ENCODE data around the gene GRAMD2A.
A peak's percentile ranks its signal among the peaks of the same experiment; 100 is the strongest.
"Not testable (repeated sequence)": the region's sequence is repeated elsewhere in the genome, so short reads cannot be mapped to it uniquely, and the experiment has no call there.

Gene GRAMD2A

DNA sequence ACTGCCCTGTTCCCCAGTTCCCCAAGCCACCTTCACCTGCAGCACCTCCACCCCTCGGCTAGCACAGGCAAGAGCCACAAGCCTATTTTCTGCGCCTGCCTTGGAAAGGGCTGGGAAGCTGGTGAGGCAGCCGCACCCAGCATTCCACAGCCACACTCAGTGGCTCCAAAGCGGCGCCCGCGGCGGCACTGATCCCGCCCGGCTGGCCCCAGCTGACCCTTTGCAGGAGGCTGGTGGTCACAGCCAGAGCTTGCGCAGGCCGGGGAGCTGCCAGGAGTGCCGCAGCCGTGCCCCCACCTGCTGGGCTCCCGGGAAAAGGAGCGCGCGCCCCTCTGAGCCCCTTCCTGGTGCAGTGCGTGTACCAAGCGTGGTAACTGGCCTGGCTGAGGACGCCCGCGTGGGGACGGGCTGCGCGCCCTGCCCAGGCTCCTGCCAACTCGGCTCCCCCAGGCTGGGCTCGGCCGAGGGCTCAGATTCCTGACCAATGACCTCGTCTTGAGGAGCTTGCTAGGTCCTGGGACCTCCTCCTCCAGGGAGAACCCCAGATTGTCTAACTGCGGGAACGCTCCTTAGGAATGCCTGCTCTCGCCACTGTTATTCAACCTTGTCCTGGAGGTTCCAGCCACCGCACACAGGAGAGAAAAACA, 13.3 kb downstream of the GRAMD2A start:
- DNase-seq (ENCODE audit: low read depth, low spot score) = peak; percentile 94

DNA sequence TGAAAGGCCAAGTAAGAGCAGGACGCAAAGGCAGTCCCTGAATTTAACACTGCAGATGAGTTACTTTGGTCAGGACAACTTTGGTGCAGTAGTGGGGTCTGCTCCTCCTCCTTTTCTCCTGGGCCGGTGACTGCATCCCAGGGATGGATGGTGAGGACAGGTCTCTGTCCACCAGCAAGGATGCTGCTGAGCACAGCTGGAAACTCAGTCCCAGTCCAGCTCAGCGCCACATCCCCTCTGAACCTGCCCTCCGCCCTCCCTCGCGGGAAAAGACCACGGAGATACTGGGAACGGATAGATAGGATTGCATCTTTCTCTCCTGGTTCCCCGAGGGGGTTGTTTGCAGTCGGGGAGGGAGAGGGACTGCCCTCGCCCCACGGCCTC, 13.8 kb downstream of the GRAMD2A start:
- no peak for DNase-seq (ENCODE audit: low read depth, low spot score)

DNA sequence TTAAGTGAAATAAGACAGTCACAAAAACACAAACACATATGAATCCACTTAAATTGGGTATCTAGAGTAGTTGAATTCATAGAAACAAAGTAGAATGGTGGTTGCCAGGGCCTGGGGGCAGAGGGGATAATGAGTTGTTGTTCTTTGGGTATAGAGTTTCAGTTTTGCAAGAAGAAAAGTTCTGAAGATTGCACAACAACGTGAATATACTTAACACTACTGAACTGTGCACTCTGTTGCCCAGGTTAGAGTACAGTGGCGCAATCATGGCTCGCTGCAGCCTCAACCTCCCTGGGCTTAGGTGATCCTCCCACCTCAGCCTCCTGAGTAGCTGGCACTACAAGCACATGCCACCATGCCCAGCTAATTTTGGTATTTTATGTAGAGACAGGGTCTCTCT, 14.9 kb downstream of the GRAMD2A start:
- no peak for DNase-seq (ENCODE audit: low read depth, low spot score)

DNA sequence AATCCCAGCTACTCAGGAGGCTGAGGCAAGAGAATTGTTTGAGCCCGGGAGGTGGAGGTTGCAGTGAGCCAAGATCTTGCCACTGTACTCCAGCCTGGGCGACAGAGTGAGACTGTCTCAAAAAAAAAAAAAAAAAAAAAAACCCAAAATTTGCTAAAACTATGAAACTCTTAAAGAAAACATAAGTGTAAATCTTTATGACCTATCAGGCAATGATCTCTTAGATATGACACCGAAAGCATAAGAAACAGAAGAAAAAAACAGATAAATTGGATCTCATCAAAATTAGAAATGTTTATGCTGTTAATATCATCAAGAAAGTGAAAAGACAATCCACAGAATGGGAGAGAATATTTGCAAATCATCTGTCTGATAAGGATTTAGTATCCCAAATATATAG, 15.3 kb downstream of the GRAMD2A start:
- no peak for DNase-seq (ENCODE audit: low read depth, low spot score)

DNA sequence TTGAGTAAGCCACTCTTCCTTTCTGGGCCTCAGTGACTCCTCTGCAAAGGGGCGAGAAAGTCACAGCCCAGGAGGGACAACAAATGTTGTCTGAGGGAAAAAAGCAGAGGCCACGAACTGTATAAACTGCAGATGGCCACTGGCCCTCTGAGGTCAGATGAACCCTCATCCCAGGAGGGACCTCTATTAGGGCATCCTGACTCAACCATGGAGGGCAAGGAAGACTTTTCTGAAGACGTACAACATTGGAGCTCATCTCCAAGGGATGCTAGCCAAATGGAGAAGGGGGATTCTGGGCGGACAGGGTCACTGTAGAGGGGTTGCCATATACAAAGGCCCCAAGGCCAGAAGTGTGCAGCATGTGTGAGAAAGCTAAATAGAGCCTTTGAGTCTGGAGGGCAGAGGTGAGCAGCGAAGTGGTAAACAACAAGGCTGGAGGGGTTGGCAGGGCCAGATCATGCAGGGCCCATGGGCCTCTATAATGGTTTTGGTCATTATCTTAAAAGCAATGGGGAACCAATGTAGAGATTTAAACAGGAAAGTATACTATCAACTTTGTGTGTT, 16.7 kb downstream of the GRAMD2A start:
- no peak for DNase-seq (ENCODE audit: low read depth, low spot score)

DNA sequence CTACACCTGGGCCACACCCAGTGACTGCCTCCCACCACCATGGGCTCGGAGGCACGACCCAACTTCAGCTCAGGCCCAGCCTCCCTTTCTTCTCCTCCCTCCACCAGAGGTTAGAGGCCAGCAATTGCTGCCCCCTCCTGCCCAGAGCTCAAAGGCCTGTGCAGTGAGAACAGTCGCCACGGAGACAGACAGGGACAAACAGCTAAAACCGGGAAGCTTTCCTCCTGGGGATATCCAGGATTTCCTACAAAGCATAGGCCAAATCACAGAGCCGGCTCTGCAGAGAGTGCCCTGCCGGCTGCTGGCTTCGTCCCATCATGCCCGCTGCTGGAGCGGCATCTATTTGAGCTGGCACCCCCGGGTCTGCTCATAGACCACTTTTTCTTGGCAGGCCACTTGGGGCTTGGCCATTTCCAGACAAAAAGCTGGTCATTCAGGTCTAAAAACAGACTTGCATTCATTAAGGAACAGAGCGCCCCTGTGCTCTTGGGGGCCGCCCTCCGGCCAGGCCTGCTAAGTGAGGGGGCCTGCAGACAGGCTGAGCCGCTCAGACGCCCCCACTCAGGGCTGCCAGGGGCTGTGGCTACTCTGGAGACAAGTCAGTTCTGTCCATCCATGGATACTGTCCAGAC, 17.5 kb downstream of the GRAMD2A start:
- DNase-seq (ENCODE audit: low read depth, low spot score) = no peak

DNA sequence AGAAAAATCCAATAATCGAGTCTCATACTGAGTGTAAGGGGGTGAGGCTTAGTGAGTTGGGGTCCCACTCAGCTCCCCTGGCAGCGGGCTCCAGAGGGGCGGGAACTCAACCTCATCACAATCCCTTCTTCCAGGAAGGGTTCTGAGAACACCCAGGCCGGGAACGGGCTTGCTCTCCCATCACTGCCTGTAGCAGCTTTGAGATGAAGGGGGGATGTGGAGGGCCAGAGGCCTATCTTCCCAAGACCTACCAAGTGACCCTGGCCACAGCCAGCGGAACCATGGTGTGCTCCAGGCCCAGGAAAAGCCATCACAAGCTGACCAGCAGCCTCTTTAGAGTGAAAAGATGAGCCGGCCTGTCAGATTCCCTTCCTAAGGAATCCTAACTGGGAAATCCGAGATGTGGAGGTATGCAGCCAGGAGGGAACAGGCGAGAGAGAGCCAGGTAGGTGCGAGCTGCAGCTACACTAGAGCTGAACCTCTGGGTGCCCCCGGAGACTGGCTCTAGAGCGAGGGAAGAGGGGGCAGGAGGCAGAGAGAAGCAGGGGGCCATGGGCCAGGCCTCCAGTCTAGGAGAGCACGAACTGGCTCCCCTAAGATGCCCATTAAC, 18.5 kb downstream of the GRAMD2A start:
- no peak for DNase-seq (ENCODE audit: low read depth, low spot score)

DNA sequence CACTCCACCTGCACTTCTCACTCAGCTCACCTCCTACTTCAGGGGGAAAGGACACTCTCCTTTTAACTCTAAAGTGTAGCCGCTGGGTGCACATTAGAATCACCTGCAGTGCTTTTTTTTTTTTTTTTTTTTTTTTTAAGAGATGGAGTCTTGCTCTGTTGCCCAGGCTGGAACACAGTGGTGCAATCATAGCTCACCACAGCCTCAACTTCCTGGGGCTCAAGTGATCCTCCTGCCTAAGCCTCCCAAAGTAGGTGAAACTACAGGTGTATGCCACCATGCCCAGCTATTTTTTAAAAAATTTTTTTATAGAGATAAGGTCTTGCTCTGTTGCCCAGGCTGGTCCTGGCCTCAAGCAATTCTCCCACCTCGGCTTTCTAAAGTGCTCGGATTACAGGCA, 20.8 kb downstream of the GRAMD2A start:
- DNase-seq (ENCODE audit: low read depth, low spot score) = no peak

DNA sequence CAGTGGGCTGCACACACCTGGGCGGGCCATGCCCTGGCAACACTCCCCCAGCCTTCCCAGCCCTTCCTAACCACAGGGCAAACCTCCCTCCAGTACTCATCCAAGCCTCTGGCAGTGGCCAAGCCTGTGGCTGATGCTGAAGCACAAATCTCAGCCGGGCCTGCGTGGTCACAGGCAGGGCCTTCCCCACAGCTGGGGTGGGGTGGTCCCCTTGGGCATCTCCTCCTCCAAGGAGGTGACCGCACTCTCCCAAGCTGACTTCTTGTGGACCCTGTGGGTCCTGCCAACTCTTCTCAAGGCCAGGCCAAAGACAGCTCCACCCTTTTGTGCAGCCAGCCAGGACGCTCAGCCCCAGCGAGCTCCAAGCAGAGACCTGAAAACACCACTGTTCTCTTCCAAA, 21.4 kb downstream of the GRAMD2A start:
- DNase-seq (ENCODE audit: low read depth, low spot score) = no peak

DNA sequence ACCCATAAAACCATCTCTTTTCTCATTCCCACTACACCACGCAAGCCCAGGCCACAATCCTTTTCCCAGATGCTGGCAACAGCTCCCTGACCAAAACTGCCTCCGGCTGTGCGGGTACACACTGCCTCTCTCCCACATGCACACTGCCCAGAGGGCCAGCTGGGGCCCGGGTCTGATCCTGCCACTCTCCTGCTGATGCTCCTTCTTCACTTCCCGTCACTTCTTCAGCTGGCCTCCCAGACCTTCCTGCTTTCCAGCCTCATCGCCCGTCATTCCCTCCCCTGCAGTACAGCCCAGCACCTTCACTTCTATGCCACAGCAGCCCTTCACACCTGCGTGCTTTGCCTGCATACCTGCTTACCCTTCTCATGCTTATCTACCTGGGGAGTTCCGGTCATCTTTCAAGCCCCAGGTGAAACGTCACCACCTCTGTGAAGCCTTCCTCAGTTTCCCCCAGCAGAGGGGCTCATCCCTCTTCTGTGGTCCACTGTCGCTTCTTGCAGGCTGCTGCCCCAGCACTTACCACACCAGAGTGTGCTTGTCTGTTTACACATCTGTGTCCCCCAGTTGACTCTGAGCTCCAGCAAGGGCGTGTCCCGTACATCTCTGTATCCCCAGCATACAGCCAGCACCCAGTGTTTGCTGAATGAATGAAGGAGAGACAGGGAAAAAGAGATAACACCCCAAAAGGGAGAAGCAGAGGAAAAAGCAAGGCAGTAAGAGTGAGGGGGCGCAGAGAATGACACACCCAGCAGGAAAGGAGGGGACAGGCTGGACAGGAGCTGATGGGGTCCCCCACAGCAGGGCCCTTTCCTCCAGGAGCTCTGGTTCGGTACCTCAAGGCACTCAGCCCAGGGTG, 22.2 kb downstream of the GRAMD2A start:
- no peak for DNase-seq (ENCODE audit: low read depth, low spot score)

DNA sequence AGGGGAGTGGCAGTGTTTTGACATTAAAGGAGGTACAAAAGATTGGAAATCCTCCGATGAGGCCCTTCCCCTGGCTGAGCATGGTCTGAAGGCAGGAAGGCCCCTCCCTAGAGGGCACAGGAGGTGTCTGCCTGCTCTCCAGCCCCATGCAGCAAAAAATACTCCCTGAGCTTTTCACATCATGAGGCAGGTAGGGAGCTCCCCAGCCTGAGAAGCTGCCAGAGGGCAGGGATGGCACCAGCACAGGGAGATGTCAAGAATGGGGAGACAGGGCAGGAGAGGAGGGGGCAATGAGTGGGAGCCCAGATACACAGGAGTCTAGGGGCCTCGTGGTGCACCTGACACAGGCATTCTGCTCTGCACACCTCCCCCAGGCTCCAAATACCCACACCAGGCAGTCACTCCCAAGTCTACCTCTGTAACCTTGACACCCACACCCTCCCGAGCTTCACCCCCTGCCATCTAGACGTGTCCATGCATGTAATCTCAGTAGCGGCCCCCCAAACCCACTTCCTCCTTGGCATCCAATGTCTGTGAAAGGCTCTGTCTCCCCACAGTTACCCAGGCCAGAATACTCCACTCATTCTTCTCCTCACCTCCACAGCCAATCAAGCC, 22.9 kb downstream of the GRAMD2A start:
- no peak for DNase-seq (ENCODE audit: low read depth, low spot score)

DNA sequence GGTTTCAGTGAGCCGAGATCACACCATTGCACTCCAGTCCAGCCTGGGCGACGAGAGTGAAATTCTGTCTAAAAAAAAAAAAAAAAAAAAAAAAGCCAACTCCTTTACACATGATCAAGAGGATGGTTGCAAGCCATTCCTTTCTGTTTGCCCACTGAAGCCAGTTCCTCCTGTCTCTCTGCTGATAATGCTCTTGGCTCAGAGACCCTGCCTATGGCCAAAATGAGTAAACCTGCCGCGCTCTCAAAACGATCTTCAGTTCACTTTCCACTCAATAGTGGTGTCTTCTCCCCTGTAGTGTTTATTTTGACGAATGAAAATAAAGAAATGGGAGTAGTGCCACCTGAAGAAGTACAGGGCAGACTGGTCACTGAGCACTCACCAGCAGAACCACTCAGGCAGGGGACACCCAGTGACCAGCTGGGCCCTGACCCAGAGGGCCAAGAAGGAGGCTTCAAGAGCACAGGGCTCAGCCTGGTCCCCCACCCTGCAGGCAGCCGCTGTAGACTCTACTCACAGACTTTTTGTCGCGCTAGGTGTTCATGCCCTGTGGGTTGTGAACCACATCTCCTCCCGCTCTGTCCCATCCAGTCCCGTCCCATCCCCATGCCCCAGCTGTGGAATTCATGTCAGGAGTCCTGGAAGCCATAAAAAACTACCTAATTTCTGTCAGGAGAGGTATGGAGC, 23.6 kb downstream of the GRAMD2A start:
- no peak for DNase-seq (ENCODE audit: low read depth, low spot score)

DNA sequence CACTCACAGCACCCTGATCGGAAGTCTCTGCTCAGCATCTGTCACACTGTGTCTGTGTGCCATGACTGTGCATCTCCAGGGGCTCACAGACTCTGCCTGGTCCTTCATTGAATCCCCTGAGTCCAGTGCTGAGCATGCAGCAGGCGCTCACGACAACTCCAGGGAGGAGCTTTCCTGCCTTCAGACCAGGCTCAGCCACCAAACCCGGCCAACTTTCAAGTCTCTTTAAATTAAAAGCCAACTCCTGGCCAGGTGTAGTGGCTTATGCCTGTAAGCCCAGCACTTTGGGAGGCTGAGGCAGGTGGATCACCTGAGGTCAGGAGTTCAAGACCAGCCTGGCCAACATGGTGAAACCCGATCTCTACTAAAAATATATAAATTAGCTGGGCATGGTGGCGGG, 24.2 kb downstream of the GRAMD2A start:
- no peak for DNase-seq (ENCODE audit: low read depth, low spot score)

DNA sequence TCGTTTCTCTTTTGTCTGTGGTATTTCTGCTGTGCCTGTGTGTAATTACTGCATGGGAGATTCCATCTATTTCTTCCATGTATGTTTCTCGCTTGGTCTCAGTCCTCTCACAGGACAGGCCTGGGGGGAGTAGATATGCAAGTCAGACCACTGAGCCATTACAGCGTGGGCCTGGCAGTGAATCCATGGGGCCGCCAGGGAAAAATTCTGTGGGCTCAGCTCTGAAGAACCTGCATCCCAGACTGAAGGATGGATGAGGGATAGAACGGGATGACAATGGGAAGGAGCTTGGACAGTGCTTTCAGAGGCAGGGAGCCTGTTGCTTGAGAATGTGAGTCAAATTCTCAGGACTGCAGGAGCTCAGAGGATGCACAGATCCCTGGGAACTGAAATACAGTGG, 24.8 kb downstream of the GRAMD2A start:
- DNase-seq (ENCODE audit: low read depth, low spot score) = no peak

DNA sequence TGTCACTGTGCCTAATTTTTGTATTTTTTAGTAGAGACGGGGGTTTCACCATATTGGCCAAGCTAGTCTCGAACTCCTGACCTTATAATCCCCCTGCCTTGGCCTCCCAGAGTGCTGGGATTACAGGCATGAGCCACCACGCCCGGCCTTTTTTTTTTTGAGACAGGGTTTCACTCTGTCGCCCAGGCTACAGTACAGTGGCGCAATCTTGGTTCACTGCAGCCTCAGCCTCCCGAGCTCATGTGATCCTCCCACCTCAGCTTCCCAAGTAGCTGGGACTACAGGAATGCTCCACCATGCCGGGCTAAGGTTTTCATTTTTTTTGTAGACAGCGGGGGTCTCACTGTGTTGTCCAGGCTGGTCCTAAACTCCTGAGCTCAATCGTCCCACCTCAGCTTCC, 25.6 kb downstream of the GRAMD2A start:
- not testable (repeated sequence) for DNase-seq (ENCODE audit: low read depth, low spot score)

DNA sequence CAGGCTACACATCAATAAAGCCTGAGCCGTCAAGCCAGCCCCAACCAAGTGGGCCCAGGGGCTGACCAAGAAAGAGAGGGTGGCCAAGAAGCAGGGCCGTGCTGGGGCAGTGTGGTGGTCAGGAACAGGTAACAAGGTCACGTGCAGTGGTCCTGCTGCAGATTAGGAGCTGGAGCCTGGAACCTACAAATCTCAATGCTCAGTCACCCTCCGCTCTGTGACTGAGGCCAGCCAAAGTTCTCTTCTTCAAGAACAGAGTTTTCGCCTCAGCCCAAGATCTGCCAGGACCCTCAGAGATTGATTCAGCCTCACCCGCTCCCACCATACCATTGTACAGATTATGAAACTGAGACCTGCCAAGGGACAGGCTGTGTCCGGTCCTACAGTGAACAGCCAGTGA, 26.9 kb downstream of the GRAMD2A start:
- DNase-seq (ENCODE audit: low read depth, low spot score) = no peak

DNA sequence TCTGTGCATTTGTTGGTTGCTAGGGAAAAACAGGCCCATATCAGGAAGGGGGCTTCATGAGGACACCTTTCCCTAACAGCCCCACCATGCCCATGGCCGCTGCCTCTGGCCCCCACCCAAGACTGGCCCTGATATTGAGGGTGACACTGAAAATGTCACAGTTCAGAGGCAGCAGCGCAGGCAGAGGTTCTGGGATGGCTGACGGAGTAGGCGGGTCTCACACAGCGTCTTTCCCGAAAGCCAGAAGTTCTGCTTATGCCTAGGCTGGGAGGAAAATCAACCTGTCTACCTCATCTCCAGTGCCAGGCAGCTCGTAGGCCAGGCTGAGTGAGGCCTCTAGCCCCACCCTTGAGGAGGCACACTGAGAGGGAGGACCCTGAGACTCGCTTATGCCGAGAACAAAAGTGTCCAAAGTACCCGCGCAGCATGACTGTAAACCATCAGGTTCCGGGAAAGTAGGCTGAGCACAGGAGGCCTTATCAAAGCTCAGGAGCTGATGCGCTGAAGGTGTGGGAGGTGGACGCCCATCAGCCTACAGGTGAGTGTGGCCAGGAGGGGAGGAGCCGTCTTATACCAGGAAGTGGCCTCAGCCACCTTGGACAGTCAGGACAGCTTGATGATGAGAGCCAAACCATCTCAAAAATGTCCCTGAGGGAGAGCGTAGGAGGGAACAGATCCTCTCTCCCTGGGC, 27.5 kb downstream of the GRAMD2A start:
- DNase-seq (ENCODE audit: low read depth, low spot score) = peak; percentile 91

DNA sequence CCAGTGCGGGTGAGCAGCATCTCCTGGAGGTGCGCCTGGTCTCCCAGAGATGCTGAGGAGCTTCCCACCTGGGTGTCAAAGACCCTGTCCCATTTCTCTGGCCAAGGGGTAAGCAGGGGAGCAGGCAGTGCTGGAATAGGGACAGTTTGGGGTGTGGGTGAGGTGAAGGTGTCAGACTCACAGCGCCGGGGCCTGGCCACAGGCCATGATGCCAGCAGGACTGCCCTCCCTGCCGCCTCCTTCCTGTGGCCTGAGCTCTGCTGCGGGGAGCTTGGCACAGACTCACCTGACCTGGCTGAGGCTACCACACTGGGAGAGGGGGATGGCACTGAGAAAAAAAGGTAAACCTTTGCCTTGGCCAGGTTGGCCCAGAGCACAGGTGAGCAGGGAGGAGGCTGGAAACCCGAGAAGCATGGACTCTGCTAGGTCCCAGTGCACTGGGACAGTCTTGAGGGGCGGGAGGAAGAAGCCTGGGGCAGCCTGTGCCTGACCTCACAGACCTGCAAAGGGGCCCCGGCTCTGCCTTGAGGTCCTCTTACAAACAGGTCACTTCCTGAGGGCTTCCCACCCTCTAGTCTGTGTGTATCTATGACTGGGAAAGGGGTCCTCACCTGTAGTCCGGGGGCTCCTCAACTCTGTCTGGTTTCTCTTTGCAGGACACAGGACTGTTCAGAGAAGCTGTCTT, 28.2 kb downstream of the GRAMD2A start:
- DNase-seq (ENCODE audit: low read depth, low spot score) = no peak

DNA sequence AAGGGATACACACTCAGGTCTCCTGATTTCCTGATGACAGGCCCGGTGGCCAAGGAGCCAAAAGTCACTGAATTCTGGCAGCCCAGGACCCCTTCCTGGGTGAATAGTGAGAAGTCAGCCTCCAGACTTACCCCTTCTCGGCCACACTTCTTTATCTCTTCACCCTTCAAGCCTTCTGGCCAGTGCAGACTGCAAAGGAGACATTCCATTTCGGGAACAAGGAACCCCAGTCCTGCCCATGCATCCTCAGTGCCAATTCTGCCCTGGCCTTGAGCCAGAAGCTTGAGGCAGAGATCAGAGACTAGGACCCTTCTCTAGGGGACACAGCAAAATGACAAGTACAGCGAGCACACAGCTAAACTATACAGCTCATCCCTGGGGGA, 28.8 kb downstream of the GRAMD2A start:
- DNase-seq (ENCODE audit: low read depth, low spot score) = no peak
